Caco-2 (cell line): ENCODE results near the gene FAM72A. TPM values are rescaled to one million over a fixed set of nuclear protein-coding genes. Genes with fewer than 3 reads are reported as not detected.
"Not testable (repeated sequence)": the region's sequence is repeated elsewhere in the genome, so short reads cannot be mapped to it uniquely, and the experiment has no call there.

Experiments used
- Bru-seq: library from RNA; stranded (reverse); fragments of 400-500 nt; gene quantifications from one replicate; lab custom pipeline; 2021; lab: Mats Ljungman, UMichigan
- BruChase-seq, 2 experiments: library from RNA; stranded (reverse); fragments of 400-500 nt; gene quantifications; one replicate each; lab custom pipeline; 2021; lab: Mats Ljungman, UMichigan
- BruUV-seq: library from RNA; stranded (reverse); fragments of 400-500 nt; replicated peaks from 2 replicates; lab custom pipeline; 2021; lab: Mats Ljungman, UMichigan
- CTCF ChIA-PET: fragments of 300-600 bp; sonication (Branson Sonifier 250); formaldehyde crosslinking; loops from one replicate; lab custom pipeline; 2022; ENCODE audit warnings: antibody characterized with exemption; lab: Charles Lee
- POLR2A ChIA-PET: fragments of 300-600 bp; sonication (Branson Sonifier 250); formaldehyde crosslinking; loops from one replicate; lab custom pipeline; 2022; ENCODE audit warnings: antibody characterized with exemption; lab: Charles Lee
- DNase-seq, 2 experiments: peaks; one replicate each; pipeline versions ENCODE4 v3.0.0 to v3.0.0-alpha.2; 2020 to 2022
- H3K27me3 ChIP-seq: replicated peaks from 2 replicates; pipeline ENCODE4 v1.6.0; 2011; ENCODE audit warnings: low read length; ENCODE audit not compliant: control insufficient read depth, insufficient read depth
- H3K36me3 ChIP-seq: 2 replicates; pipeline ENCODE4 v1.5.1; 2011; ENCODE audit warnings: low read length; ENCODE audit not compliant: control insufficient read depth, insufficient read depth
- H3K4me1 ChIP-seq: fragments of 250-450 bp; sonication (Bioruptor Pico); 2 replicates; pipeline ENCODE4 v1.5.1; 2020; ENCODE audit warnings: mild to moderate bottlenecking
- H3K4me3 ChIP-seq: 2 replicates; pipeline ENCODE4 v1.5.1; 2011; ENCODE audit warnings: low read depth, mild to moderate bottlenecking, control low read depth, low read length
- H3K9me3 ChIP-seq: fragments of 250-450 bp; sonication (Bioruptor Pico); 2 replicates; pipeline ENCODE4 v1.5.1; 2020; ENCODE audit warnings: mild to moderate bottlenecking, moderate library complexity
- H3K27ac Mint-ChIP-seq: one replicate; pipeline ENCODE4 v1.8.0; 2022; ENCODE audit warnings: mixed read lengths; ENCODE audit not compliant: unreplicated experiment
- H3K27me3 Mint-ChIP-seq: one replicate; pipeline ENCODE4 v1.8.0; 2022; ENCODE audit warnings: mixed read lengths; ENCODE audit not compliant: insufficient read depth, unreplicated experiment
- H3K36me3 Mint-ChIP-seq: one replicate; pipeline ENCODE4 v1.8.0; 2022; ENCODE audit warnings: mild to moderate bottlenecking, mixed read lengths; ENCODE audit not compliant: insufficient read depth, unreplicated experiment
- H3K4me1 Mint-ChIP-seq: one replicate; pipeline ENCODE4 v1.8.0; 2022; ENCODE audit warnings: low read depth, mixed read lengths; ENCODE audit not compliant: unreplicated experiment
- H3K4me3 Mint-ChIP-seq: one replicate; pipeline ENCODE4 v1.8.0; 2022; ENCODE audit warnings: mild to moderate bottlenecking, moderate library complexity, mixed read lengths; ENCODE audit not compliant: unreplicated experiment
- H3K9me3 Mint-ChIP-seq: one replicate; pipeline ENCODE4 v1.8.0; 2022; ENCODE audit warnings: mixed read lengths; ENCODE audit not compliant: unreplicated experiment
- intact Hi-C: fragments of 100-400 bp; cut with micrococcal nuclease; formaldehyde crosslinking; loops from one replicate; pipeline ENCODE4 v1.10.0; 2022; ENCODE audit not compliant: unreplicated experiment
- long read RNA-seq: library from polyadenylated mRNA; stranded (forward); transcript quantifications from one replicate; pipeline ENCODE4 v2.0.0, GENCODE V29; 2022
- total RNA-seq: library from RNA; stranded (reverse); gene quantifications from 2 replicates; pipeline ENCODE4 v1.2.3, GENCODE V29; 2022

Gene FAM72A
- 12.1 and 12.3 TPM in 2 replicates for total RNA-seq
- Bru-seq, nascent RNA = percentile 46 among the genes with signal in this experiment
- percentile 50 among the genes with signal in this experiment for BruChase-seq, experiment 1, labeled RNA remaining after a 2-hour chase
- BruChase-seq, experiment 2, labeled RNA remaining after a 6-hour chase = percentile 44 among the genes with signal in this experiment
- long read RNA-seq, transcript FAM72A-202 (4 exons, 2,398 nt) = major isoform, 14 of 18 reads
- long read RNA-seq, partial matches to known transcripts = 0 of 18 reads
- long read RNA-seq, other reads (novel, unspliced or antisense) = 3 of 18 reads

DNA sequence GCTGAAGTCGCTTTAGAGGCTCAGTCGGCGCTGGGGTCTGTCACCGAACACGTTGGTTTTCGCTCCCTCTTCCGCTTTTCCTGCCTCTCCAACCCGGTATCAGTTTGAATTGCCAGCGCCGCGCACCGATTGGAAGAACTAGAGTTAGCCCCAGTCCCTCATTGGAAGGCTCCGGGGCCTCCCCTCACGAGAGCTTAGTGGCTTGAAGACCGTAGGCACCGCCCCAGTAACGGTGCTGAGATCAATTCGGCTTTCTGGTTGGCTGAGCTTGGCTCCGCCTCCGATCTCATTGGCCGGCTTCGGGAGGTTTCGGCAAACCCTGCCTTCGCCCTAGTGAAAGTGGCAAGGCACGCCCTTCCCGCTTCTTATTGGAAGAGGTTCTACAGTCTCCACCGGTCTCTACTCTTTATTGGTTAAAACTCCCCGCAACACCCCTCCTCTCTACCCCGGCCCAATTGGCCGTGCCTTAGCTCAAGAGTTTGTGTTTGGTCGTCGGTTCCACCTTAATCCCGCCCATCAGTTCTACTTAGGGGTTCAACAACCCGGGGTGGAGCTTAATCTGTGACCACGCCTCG lies at the start of gene FAM72A:
FAM72A (minus strand) TSS at position 51 of the 575 bp plus-strand sequence. CDS start 814 bp downstream, outside the sequence.
- H3K4me1 ChIP-seq, H3K4me1 Mint-ChIP-seq, H3K27me3 Mint-ChIP-seq, POLR2A ChIA-PET, CTCF ChIA-PET, H3K9me3 ChIP-seq, intact Hi-C loops, H3K36me3 Mint-ChIP-seq, BruUV-seq, H3K36me3 ChIP-seq, H3K9me3 Mint-ChIP-seq, H3K27me3 ChIP-seq: not testable (repeated sequence)
- peak; percentile 98 to 99 for DNase-seq
- H3K4me3 ChIP-seq = peak within 1 kb of the TSS; percentile 45
- peak within 1 kb of the TSS; percentile 69 for H3K4me3 Mint-ChIP-seq
- peak within 1 kb of the TSS; percentile 73 for H3K27ac Mint-ChIP-seq

DNA sequence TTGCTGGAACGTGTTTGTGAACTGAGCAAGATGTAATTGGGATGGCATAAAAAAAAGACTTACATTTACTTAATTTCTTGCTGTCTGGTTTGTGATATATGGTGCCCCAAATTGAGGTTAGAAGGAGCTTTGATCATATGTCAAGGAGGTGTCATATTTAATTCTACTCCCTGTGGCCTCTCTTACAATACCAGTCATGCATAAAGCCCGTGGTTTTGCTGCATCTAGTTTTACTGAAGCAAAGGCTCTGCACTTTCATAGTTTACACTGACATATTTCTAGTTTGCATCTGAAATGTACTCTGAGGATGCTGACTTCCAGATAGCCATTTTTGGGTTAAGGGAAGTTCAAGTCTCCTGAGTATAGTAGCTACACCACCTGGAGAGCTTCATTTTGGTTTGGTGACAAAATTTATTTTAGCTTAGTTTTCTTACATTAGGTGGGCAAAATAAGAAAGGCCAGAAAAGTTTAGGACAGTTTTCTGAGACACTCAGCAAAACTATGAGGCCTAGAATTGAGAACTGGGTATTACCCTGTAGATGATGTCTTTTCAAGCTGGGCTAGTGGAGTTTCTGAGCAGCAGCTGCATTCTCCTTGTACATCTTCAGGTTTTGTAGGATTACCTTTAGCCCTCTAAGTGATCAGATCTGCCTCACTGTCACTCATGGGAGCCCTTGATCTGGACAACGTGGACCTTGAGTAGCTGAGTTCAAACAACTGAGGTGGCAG lies 48.5 kb upstream of the FAM72A start:
- POLR2A ChIA-PET, BruUV-seq, H3K4me3 ChIP-seq, H3K4me1 ChIP-seq, H3K4me1 Mint-ChIP-seq, DNase-seq, H3K27me3 Mint-ChIP-seq, H3K9me3 Mint-ChIP-seq, H3K27me3 ChIP-seq, intact Hi-C loops, H3K36me3 Mint-ChIP-seq, H3K4me3 Mint-ChIP-seq, CTCF ChIA-PET, H3K27ac Mint-ChIP-seq, H3K36me3 ChIP-seq, H3K9me3 ChIP-seq: not testable (repeated sequence)

DNA sequence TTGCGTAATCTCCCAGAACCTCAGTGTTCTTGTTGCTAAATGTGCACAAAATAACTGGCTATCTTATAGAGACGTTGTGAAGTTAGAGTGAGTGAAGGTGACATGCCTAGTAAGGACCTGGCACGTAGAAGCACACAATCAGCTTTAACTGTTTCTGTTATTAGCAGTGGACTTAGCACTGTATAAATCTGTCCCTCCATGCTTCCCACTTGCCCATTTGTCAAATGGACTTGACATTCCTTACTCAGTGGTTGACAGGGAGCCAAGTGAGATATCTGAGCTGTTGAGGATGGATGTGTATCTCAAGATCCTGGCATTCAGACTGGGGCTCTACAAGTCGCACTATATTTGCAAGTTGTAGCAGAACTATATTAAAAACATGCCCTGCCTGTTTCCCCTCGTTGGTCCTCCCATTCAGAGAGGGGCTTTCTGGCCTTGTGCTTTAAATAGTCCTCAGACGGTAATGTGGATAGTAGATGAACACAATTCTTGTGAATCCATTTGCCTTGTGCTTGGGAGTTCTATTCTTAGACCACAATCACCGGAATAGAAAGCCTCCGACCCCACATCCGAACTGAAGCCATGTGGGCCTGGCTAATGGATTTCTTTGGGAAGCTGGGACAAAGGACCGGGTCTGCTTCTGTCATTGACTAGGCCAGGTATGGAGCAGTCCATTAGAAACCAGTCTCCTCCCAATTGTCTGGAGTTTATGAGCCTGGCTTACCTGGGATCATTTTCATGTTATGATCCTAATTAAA lies 43.7 kb upstream of the FAM72A start:
- H3K4me1 Mint-ChIP-seq, H3K9me3 Mint-ChIP-seq, H3K9me3 ChIP-seq, H3K4me3 Mint-ChIP-seq, H3K27me3 Mint-ChIP-seq, H3K27me3 ChIP-seq, BruUV-seq, H3K36me3 ChIP-seq, POLR2A ChIA-PET, DNase-seq, CTCF ChIA-PET, H3K36me3 Mint-ChIP-seq, H3K4me1 ChIP-seq, H3K4me3 ChIP-seq, H3K27ac Mint-ChIP-seq, intact Hi-C loops: not testable (repeated sequence)

DNA sequence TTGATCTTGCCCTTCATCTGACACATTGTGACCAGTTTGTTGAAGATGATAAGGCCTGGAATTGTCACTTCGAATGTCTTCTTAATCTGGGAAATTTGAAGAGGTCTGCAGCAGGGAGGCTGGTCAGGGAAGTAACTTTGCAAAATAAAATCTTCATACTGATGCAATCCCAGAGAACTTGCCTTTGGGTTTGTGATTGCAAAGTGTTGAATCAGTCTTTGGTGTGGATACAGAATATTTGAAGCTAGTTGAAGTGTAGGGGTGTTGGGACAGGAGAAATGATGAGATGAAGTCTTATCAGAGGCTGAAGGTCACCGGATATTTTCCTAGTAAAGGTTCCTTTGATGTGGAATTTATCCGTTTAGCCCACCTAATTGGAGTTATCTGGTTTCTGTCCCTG lies 42.8 kb upstream of the FAM72A start:
- H3K4me1 ChIP-seq, CTCF ChIA-PET, POLR2A ChIA-PET, H3K27ac Mint-ChIP-seq, H3K27me3 ChIP-seq, DNase-seq, H3K4me3 ChIP-seq, H3K9me3 ChIP-seq, H3K9me3 Mint-ChIP-seq, H3K27me3 Mint-ChIP-seq, H3K36me3 Mint-ChIP-seq, H3K4me1 Mint-ChIP-seq, BruUV-seq, intact Hi-C loops, H3K36me3 ChIP-seq, H3K4me3 Mint-ChIP-seq: not testable (repeated sequence)

- H3K36me3 ChIP-seq, BruUV-seq, H3K4me3 Mint-ChIP-seq, H3K4me1 Mint-ChIP-seq, CTCF ChIA-PET, H3K27me3 ChIP-seq, DNase-seq, H3K27me3 Mint-ChIP-seq, H3K4me1 ChIP-seq, intact Hi-C loops, H3K27ac Mint-ChIP-seq, H3K4me3 ChIP-seq, H3K9me3 ChIP-seq, H3K9me3 Mint-ChIP-seq, H3K36me3 Mint-ChIP-seq, POLR2A ChIA-PET: not testable (repeated sequence)
These were observed 40.7 kb upstream of the FAM72A start for GRCh38 chr1:206243335-206243734.

DNA sequence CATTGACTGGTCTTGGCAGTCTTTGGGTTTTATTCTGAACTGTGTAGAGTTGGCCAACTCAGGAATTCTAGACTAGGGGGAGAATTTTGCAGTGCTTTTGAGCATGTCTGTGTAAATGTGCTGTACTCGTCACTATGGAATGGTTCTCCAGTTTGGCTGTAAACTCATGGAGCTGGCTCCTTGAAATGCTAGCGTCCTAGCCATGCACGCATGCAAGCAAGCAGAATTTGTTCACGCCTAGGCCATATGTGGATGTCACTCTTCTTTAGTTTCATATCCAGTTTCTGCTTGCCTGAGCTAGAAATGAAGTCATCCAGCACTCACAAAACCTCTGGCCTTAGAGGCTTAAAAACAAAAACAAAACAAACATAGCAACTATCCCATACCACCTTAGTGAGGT lies 37.6 kb upstream of the FAM72A start:
- POLR2A ChIA-PET = not testable (repeated sequence)

More for the DNA sequence above, 37.6 kb upstream of the FAM72A start:
- H3K36me3 ChIP-seq, DNase-seq, H3K27me3 ChIP-seq, H3K4me3 Mint-ChIP-seq, H3K4me1 Mint-ChIP-seq, CTCF ChIA-PET, intact Hi-C loops, H3K27ac Mint-ChIP-seq, BruUV-seq, H3K36me3 Mint-ChIP-seq, H3K4me3 ChIP-seq, H3K9me3 ChIP-seq, H3K4me1 ChIP-seq, H3K27me3 Mint-ChIP-seq, H3K9me3 Mint-ChIP-seq: not testable (repeated sequence)
